AML-193 (cell line): ENCODE measurements around the gene CASKIN2.
"Not testable (repeated sequence)": the region's sequence is repeated elsewhere in the genome, so short reads cannot be mapped to it uniquely, and the experiment has no call there.

ENCODE experiments used
- DNase-seq, 2 experiments: peaks; one replicate each; lab custom pipeline; 2025; lab: John Stamatoyannopoulos, UW

Gene CASKIN2

GRCh38 chr17:75520413-75520812 lies 5.1 kb upstream of the CASKIN2 start:
- DNase-seq: not testable (repeated sequence)

GRCh38 chr17:75518983-75519537 lies 3.7 kb upstream of the CASKIN2 start:
- no peak for DNase-seq

- DNase-seq: peak; percentile 41 to 49
Observed at GRCh38 chr17:75518201-75518600, 2.9 kb upstream of the CASKIN2 start.

- peak in 1 of 2 experiments; percentile 19 for DNase-seq
Observed at GRCh38 chr17:75517297-75517865, 2.0 kb upstream of the CASKIN2 start.

GRCh38 chr17:75516619-75517296 lies 1.4 kb upstream of the CASKIN2 start:
- DNase-seq: peak in 1 of 2 experiments; percentile 30

GRCh38 chr17:75516255-75516618 lies 900 bp upstream of the CASKIN2 start, which contains the start of gene TSEN54:
Gene TSEN54, plus strand, starts transcription at chr17:75516528. Its CDS starts 33 bp downstream, at chr17:75516561.
- DNase-seq: peak; percentile 81 to 89

- DNase-seq: no peak
Observed at GRCh38 chr17:75514919-75515495, 330 bp downstream of the CASKIN2 start.

- DNase-seq: no peak
Observed at GRCh38 chr17:75514299-75514918, 928 bp downstream of the CASKIN2 start.

GRCh38 chr17:75513641-75514000 lies 1.7 kb downstream of the CASKIN2 start:
- DNase-seq: no peak

GRCh38 chr17:75512926-75513640 lies 2.3 kb downstream of the CASKIN2 start:
- no peak for DNase-seq

GRCh38 chr17:75511610-75512575 lies 3.4 kb downstream of the CASKIN2 start:
- DNase-seq: no peak

- DNase-seq: no peak
Observed at GRCh38 chr17:75511270-75511609, 4.1 kb downstream of the CASKIN2 start.

GRCh38 chr17:75509528-75510258 lies 5.6 kb downstream of the CASKIN2 start:
- DNase-seq: no peak

GRCh38 chr17:75508931-75509361 lies 6.4 kb downstream of the CASKIN2 start:
- DNase-seq: no peak

GRCh38 chr17:75507733-75508719 lies 7.3 kb downstream of the CASKIN2 start:
- no peak for DNase-seq

- no peak for DNase-seq
Observed at GRCh38 chr17:75506888-75507287, 8.4 kb downstream of the CASKIN2 start.

- DNase-seq: no peak
Observed at GRCh38 chr17:75506134-75506533, 9.2 kb downstream of the CASKIN2 start.

- DNase-seq: no peak
Observed at GRCh38 chr17:75505640-75506039, 9.7 kb downstream of the CASKIN2 start.

GRCh38 chr17:75505152-75505409 lies 10.3 kb downstream of the CASKIN2 start:
- DNase-seq: no peak
